Stimulated activated CD8-positive, alpha-beta memory T cell treated with anti-CD3 and anti-CD28 coated beads, Interleukin-15, amount 100 ng/mL, for 48 hours (primary cell): ENCODE data around the gene TRPC4.

Source experiments
- DNase-seq, 2 donors: peaks; one replicate each; pipeline ENCODE4 v3.0.0-alpha.2; 2020; ENCODE audit warnings: low read depth in 2 of 2

The TRPC4 gene

DNA sequence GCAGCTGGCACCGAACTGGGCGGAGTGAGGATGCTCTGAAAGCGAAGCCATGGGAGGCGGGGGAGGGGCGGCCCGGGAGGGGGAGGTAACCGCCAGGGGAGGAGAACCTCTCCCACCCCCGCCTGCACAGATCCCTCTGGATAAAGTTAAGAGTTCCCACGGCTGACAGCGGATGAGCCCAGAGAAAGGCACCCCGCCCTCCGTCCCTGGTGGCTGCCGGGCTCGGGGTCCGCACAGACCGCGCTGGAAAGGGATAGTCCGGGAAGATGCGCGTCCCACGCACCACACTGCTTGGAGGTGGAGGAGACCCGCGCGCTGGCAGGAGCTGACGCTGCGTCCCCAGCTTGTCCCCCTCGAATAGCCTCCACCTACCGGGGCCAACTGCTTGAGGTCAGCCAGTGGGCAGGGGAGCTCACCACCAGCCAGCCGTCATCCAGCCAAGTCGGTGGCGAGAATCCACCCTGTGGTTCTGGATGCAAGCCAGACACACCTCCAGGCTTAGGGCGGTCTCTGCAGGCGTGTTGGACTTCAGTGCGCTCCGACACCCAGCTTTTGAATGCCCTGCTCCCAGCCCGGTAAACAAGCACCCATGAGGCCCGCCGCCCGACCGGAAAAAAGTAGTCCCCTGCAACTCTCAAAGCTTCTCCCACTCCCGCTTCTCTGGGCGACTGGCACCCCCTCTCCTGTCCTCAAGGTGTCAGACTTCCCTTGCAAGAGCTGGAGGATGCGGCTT lies at the start of gene TRPC4:
TRPC4 (minus strand) TSS at position 17 of the 733 bp plus-strand sequence. CDS start 86,439 bp downstream, outside the sequence.
- no peak for DNase-seq

DNA sequence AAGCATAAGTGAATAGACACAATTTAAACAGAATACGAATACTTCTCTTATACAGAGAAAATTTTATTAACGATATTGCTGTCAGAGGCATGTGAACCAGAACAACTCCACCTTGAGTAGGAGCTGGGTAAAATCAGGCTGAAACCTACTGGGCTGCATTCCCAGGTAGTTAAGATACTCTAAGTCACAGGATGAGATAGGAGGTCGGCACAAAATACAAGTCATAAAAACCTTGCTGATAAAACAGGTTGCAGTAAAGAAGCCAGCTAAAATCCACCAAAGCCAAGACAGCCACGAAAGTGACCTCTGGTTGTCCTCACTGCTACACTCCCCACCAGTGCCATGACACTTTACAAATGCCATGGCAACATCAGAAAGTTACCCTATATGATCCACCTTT lies 49.2 kb upstream of the TRPC4 start:
- no peak for DNase-seq

DNA sequence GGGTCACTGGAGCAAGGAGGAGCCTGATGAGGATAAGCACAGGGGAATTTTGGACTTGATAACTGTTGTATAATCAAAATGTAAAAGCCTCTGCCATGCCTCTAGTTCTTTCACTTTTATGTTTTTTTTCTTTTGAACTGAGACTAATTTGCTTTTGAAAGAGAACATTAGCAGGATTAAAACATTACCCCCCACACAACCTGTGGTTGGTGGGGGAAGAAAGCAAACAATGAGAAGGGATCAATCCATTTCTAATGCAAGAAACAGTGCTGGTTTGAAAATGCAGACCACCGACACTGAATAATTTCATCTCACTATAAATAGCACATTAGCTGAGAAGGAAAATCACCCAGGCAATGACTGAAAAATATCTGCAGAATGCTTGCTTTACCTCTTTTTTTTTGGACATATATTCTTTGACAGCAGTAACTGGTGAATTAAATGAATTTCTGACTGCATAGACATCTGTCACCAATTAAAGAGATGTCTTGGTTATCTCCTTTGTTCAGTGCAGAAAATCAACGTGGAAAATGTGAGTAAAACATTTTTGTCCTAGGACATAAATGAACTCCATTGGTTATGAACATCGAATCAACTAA lies 48.6 kb upstream of the TRPC4 start:
- DNase-seq = no peak

DNA sequence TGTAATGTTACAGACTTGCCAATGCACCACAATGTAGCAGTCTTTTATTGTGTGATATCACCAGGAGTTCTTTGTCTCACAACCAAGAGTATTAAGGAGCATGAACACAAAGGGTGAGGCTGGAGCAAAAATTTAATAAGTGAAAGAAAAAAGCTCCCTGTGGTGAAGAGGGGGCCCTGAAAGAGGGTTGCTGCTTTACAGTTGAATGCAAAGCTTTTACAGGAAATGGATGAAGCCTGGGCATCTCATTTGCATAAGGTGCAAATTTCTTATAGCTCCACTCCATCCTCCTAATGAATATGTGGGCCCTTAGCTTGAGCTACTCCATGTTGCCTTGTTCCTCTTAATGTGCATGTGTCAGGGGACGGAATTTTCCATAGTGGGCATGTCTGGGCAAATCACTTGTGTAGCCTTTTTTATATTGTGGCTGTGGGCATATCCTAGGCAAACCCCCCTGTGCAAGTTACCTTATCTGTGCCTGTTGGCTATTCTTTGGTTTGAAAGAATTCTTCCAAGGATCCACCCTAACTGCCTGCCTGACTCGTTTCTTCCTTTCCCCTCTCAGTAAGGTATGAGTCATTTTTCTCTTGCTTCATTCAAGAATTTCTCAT lies 45.3 kb upstream of the TRPC4 start:
- no peak for DNase-seq

DNA sequence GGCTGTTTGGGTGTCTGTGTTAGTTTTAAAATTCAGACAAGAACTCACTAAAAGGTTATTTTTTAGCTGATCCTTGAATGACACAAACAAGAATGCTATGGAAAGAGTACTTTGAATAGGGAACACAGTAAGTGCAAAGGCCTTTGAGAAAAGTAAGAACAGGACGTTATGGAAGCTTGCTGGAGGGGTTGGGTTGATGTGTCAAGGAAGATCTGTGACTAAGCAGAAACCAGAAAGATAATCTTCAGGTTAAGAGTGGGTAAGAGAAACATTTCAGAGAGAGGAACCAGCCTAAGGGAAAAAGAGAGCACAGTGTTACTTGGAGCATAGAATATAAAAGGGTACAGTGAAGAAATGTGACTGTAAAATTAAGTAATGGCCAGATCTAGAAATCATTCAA lies 41.2 kb upstream of the TRPC4 start:
- no peak for DNase-seq

DNA sequence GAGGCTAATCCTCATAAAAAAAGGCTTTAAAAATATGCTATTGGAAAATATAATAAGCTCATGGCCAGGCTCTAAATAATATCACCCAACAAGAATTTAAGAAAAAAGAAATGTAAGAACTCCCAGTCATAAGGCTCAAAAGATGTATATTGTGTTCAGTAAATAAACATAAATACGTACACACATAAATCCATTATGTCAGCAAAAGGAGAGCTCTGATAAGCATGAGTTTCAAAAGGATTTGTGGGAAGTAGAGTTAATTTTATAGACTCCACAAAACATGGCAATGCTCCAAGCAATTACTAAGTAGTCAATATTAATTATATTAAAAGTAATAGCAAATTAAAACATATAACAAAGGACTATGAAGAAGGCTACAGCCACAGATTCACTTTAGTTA lies 37.3 kb upstream of the TRPC4 start:
- DNase-seq = no peak

DNA sequence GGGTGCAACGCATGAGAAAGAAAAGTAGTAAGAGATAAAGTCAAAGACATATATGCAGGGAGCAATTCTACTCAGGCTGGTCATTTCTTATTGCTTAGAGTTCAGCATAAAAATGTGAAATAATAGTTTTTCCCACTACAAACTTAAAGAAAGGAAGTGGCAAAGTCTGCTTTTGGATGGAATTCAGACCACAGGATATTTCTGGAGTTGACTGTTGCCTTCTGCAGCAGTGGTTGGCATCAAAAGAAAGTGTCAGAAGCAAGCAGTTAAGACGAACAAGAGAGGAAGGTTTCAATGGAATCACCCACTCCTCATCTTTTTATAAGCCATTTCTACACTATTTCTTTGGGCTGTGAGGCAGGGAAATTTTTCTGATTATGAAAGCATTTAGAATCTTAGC lies 36.2 kb upstream of the TRPC4 start:
- DNase-seq = no peak

DNA sequence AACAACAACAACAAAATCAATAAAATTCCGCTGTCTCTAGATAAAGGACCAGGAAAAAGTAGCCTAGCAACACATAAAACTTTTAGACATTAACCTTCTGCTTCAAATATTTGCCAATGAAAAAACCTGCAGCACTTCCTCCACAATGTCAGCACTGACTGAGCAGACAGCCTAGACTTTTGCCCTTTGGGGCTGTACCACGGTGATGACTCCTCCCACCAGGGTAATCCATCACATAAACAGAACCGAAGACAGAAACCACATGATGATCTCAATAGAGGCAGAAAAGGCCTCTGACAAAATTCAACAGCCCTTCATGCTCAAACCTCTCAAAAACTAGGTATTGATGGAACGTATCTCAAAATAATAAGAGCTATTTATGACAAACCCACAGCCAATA lies 30.2 kb upstream of the TRPC4 start:
- DNase-seq = no peak

DNA sequence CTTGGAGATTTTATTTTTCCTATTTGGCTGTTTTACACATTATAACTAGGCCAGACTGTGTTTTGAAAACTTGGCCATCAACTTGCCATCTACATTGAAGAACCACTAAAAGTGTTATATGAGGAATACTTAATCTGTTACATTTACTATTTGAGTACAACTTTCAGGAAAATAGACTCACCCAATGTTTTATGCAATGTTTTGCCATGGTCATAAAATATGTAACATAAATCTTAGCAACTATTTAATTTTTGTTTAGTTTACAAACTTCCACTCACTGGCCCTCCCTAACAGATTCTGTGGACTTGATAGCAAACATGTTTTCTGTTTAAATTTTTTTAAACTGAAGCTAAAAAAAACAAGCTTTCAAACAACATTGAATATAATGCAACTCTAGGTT lies 23.7 kb upstream of the TRPC4 start:
- DNase-seq = no peak

DNA sequence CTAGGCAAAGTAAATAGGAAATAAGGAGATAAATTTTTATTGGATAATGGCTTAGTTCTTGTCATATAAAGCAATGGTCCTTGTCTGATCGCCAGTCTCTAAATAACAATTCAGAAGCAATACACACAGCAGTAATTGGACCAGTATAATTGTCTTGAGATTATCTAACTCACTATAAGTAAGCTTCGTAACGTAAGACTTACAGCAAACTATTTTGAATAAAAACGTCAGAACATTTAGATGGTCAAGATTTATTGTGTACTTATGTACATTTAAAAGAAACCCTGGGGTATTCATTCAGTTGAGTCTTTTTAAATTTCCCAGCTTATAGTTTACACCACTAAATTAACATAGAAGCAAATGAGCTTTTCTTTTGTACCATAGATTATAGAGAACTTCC lies 20.2 kb upstream of the TRPC4 start:
- no peak for DNase-seq

DNA sequence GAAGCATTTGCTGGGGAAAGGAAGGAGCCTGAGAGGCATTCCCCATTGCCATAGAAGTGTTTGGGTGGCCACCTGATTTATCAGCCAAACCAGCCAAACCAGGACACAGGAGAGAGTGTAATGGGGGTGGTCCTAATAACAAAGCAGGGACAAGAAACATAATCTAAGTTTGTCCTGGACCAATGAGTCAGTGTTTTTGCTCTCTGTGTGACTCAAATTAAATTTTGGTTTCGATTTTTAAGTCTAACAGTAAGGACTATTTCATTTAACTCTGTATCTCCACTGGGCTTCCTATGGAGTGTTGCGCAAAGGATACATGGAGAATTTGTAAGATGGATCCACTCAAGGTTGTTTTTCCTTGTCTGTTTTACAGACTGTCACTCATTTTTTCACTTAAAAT lies 19.5 kb upstream of the TRPC4 start:
- DNase-seq = no peak

DNA sequence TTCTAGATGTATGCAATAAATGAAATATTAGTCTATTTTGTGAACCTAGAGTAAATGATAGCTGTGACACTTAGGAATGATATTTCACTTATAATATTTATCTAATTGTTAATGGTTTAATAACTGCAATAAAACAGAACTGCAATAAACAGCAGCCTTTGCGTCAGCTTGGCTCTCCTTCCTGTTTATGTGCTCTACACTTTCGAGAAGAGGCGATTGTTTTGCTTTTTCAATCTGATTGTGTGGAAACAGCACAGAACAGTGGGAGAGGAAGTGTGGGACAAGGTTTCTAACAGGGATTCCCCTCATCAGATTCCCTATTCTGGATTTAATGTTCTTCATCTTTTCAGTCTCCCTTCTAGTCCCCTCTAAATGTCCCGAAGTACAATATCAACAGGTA lies 17.3 kb upstream of the TRPC4 start:
- DNase-seq = no peak

DNA sequence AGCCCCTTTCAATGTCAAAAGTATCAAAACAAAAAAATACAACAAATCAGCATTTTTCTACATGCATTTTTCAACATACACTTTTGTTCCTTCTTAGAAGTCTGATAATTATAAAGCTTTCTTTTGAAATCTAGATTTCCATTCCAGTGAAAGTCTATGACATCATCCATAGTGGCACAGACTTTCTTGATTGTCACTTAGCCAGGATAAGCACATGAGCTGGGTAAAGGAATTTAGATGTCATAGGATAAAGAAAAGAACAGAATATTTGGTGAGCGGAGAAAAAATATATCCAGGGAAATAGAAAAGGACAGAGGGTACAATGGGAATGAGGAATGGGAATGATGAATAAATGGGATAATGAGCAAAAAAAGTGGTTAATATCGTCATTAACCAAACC lies 15.1 kb upstream of the TRPC4 start:
- no peak for DNase-seq

DNA sequence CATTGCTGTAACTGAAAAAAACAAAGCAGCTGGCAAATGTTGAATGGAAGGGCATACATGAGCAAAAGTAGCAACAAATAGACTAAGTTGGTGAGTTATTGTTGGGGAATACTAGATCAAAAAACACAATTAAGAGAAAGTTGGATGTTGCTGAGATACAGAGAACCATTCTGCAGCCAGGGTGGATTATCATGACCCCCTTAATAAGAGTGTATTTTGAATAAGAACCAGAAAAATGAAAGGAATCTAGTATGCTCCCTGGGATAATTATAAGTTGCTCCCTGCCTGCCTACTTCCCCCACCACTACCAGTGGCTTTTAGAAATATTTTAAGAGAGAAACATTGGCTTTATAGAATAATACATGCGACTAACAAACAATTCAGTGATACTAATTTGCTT lies 14.5 kb upstream of the TRPC4 start:
- no peak for DNase-seq

DNA sequence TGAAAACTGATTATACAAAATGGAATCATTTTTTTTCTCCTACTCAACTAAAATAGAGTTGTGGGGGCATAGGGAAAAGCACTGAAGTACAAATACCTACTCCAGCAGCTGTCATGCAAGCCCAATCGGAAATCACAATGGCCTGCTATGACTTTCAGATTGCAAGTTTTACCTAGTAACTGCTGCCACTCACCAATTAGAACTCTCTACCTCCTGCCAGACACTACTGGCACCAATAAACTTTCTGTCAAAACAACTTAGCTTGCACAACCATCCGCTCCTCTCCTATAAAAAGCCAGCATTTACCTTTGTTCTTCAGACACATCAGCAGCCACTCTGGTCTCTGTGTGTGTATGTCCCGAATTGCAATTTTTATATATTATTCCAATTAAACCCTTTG lies 9.3 kb upstream of the TRPC4 start:
- DNase-seq = no peak

DNA sequence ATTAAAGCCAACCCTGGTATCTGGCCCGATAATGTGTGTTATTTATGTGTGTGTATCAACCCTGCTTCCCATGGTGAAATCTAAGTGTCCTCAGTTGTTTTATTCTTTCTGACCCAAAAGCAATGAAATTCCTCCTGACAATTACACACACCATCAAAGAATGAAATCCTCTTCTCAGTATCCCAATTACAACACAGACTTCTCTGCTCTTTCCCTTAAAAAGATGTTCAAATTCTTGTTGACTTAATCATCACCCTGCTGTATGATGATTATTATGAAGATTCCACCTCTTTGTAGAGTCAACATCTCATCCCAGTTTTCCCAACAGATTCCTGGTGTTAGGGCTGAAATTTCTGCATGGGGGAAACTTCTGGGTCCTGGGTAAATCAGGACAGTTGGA lies 8.9 kb upstream of the TRPC4 start:
- DNase-seq = no peak

DNA sequence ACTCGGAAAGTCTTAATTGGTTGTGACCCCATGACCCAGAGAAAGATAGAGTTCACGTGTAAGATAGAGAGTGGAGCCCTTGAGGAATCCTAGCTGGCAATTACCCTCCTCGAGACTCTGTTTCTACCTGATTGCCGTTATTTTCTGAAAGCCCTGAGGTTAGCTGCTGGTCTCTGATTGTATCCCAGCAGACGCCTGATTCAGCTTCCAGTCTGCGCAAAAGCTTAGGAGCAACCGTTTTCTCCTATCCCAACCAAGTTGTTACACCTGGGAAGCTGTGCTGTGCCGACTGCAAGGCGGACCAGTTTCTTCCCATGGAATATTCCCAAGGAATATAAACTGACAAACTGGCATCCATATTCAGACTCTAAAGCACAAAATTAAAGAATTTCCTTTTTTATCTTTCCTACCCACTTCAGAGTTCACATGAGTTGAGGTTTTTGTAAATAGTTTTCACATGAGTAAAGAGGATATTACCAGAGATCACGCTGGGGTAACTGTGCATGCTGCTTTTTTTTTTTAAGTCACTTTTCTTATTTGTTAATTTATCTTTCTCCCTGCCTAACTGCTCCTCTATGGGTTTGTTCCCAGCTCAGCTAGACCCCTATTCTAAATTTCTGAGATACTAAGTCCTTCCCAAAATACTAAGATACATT lies 1.5 kb upstream of the TRPC4 start:
- no peak for DNase-seq

DNA sequence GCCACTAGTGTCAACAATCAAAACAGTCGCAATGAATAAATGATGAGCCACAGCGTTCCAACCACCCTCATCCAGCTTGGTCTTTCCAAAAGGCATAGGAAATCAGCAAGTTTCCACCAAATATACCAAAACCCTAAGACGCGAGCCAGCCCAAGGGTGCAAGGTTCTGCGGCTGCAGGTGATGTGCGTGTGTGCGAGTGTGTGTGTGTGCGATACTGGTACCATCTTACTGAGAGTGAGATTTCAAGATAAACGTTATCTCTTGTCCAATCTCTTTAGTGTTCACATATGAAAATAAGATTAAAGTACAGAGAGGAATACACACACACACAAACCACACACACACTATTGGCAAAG lies 895 bp upstream of the TRPC4 start:
- no peak for DNase-seq

DNA sequence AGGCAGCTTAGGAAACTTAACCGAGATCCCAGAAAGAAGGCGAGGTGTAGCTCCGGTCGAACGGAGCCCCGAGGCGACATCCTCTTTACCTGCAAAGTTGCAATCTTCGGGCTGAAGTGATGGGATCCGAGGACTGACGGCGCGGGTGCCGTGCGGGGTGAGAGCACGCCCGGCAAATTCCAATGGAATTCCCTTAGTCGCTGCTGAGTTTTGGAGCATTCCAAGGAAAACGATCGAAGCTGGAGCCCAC lies 141 bp downstream of the TRPC4 start:
- DNase-seq = no peak

DNA sequence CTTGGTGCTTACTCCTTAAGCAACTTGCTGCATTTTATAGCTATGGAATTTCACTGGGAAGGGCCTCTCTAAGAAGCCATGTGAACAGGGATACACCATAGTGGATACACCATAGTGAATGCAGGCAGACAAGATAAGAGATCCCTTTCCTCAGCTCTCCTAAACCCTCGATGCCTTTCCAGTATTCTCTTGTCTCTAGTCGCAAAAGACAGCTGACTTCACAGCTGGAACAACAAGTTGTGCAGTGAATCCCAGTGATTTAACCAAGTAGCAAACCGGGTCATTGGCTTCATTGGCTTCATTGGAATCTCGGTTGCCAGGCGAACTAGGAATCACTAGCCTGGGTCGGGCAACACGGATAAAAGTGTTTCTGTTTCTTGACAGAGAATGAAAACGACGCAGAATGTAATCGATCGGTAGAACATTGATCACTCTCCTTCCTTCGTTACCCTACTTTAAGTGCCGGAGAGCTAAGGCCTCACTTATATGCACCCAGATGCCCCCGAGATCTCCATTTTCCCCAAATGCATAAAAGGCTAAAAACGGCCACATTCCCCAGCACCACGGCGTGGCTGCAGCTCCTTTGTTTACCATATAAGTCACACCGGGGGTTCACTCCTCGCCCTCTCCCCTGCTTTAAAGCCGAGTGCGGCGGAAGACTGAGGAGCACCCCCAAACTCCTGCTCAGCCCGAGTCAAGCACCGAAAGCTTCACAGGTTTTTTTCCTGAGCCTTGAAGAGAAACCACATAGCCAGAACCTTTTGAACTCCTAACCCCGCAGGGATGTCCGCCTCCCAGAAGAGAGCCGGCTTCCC lies 674 bp downstream of the TRPC4 start:
- no peak for DNase-seq

DNA sequence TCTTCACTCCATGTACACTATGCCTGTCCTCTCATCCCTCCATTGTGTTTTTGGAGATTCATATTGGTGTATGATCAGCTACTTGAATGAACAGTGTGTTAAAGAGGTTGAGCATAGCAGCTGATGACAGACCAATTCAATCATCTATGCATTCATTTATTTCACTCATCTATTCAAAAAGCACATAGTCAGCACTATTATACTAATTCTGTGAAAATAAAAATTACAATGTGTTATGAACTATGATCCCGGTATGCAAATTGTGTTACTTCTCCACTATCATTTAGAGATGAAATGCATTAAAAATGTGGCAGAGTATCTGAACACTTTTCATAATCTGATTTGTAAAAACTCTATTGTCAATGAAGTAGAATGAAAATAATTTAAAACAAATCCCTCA lies 5.9 kb downstream of the TRPC4 start:
- no peak for DNase-seq

DNA sequence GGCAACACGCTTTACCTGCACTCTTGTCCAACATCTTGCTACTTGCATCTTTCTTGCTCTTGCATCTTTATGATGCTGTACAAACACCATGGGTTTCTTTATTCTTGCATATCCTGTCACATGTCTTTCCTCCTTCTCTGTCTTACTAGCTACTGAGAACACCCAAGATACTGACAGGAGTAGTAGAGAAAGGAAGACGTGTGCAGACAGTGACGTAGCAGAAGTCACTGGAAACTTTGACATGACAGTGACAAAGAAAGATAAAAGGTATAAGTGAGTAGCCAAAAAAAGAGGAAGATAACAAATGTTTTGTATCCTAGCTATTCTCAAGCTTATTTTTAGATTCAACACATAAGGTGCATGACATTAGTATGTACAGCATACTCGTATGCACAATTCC lies 34.2 kb downstream of the TRPC4 start:
- DNase-seq = no peak

DNA sequence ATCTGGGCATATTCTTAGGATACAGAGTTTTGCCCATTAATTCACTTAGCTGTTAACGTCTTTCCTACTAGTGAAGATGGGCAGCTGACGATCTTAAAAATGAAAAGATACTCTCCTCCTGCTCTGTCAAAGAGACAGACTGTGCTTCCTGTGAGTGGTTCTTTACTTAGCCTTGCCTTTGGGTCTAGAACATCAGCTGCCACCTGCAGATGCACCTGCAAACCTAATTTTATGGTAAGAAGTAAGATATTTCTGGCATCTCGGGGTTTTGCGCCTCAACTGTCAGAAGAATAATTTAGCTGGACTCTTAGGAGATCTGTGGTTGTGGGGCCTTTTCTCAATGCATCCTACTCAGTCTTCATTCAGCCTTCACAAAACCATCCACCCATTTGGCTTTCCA lies 36.2 kb downstream of the TRPC4 start:
- DNase-seq = no peak
